ENCODE data around the gene PPP2R3B.
"Not testable (repeated sequence)": the region's sequence is repeated elsewhere in the genome, so short reads cannot be mapped to it uniquely, and the experiment has no call there.

The PPP2R3B gene

GRCh38 chrX:305781-306613 is 80.7 kb downstream of the PPP2R3B start:
- not testable (repeated sequence) for H3F3A ChIP-seq (ENCODE audit: control insufficient read depth, insufficient read depth); H3K27ac ChIP-seq (ENCODE audit: low read depth, low read length); H3K9me3 ChIP-seq (ENCODE audit: control insufficient read depth, insufficient read depth, low read length); H3K4me3 ChIP-seq (ENCODE audit: low read length); H3K27me3 ChIP-seq (ENCODE audit: control insufficient read depth, low read length); H4K20me1 ChIP-seq (ENCODE audit: control insufficient read depth, insufficient read depth, low read depth, low read length); H3K4me2 ChIP-seq (ENCODE audit: low read length); H3K9me2 ChIP-seq (replicated peaks; ENCODE audit: control insufficient read depth, low read length); H3K4me1 ChIP-seq (ENCODE audit: control insufficient read depth, low read length)
- peaks cover 13% of the 10 kb centered on the region for H3K79me2 ChIP-seq (ENCODE audit: control insufficient read depth, low read length)
- H3K36me3 ChIP-seq (ENCODE audit: control insufficient read depth, low read length), result peaks cover 70% of the 10 kb centered on the region

- Histone ChIP-seq H3K4me3 (ENCODE audit: low read length) (no peak overlapping the region), H4K20me1 (ENCODE audit: control insufficient read depth, insufficient read depth, low read depth, low read length) (peaks cover 7% of the 10 kb centered on the region), H3K4me1 (ENCODE audit: control insufficient read depth, low read length) (no peaks in the 10 kb centered on the region), H3K27ac (ENCODE audit: low read depth, low read length) (no peak overlapping the region), H3K9me3 (ENCODE audit: control insufficient read depth, insufficient read depth, low read length) (no peaks in the 10 kb centered on the region), H3K4me2 (ENCODE audit: low read length) (no peak overlapping the region), H3K9me2 (replicated peaks; ENCODE audit: control insufficient read depth, low read length) (no peaks in the 10 kb centered on the region), H3K79me2 (ENCODE audit: control insufficient read depth, low read length) (peaks cover 13% of the 10 kb centered on the region), H3F3A (ENCODE audit: control insufficient read depth, insufficient read depth) (peaks cover 10% of the 10 kb centered on the region), H3K36me3 (ENCODE audit: control insufficient read depth, low read length) (peaks cover 75% of the 10 kb centered on the region), H3K27me3 (ENCODE audit: control insufficient read depth, low read length) (no peaks in the 10 kb centered on the region)
- TF ChIP-seq CTCF (IDR thresholded peaks at IDR 0.05; ENCODE audit: low read depth, low read length, poor library complexity, severe bottlenecking), result no peak
- no peak for TF ChIP-seq EZH2phosphoT487 (IDR thresholded peaks at IDR 0.05; ENCODE audit: borderline replicate concordance, low read length)
Observed at GRCh38 chrX:302975-303374, 83.7 kb downstream of the PPP2R3B start.

- Histone ChIP-seq H3K4me1 (ENCODE audit: control insufficient read depth, low read length) (no peaks in the 10 kb centered on the region), H3K79me2 (ENCODE audit: control insufficient read depth, low read length) (no peaks in the 10 kb centered on the region), H3K4me2 (ENCODE audit: low read length) (no peak overlapping the region), H4K20me1 (ENCODE audit: control insufficient read depth, insufficient read depth, low read depth, low read length) (no peaks in the 10 kb centered on the region), H3F3A (ENCODE audit: control insufficient read depth, insufficient read depth) (peaks cover 12% of the 10 kb centered on the region), H3K9me2 (replicated peaks; ENCODE audit: control insufficient read depth, low read length) (no peaks in the 10 kb centered on the region), H3K9me3 (ENCODE audit: control insufficient read depth, insufficient read depth, low read length) (no peaks in the 10 kb centered on the region), H3K4me3 (ENCODE audit: low read length) (no peak overlapping the region), H3K36me3 (ENCODE audit: control insufficient read depth, low read length) (peaks cover 59% of the 10 kb centered on the region), H3K27ac (ENCODE audit: low read depth, low read length) (no peak overlapping the region), H3K27me3 (ENCODE audit: control insufficient read depth, low read length) (no peaks in the 10 kb centered on the region)
- TF ChIP-seq EZH2phosphoT487 (IDR thresholded peaks at IDR 0.05; ENCODE audit: borderline replicate concordance, low read length), result no peak
- TF ChIP-seq CTCF (IDR thresholded peaks at IDR 0.05; ENCODE audit: low read depth, low read length, poor library complexity, severe bottlenecking), result no peak
Observed at GRCh38 chrX:300334-300733, 86.4 kb downstream of the PPP2R3B start.

GRCh38 chrX:298993-299392 is 87.7 kb downstream of the PPP2R3B start:
- Histone ChIP-seq H3K9me2 (replicated peaks; ENCODE audit: control insufficient read depth, low read length) (no peaks in the 10 kb centered on the region), H4K20me1 (ENCODE audit: control insufficient read depth, insufficient read depth, low read depth, low read length) (no peaks in the 10 kb centered on the region), H3K4me1 (ENCODE audit: control insufficient read depth, low read length) (no peaks in the 10 kb centered on the region), H3F3A (ENCODE audit: control insufficient read depth, insufficient read depth) (peaks cover 7% of the 10 kb centered on the region), H3K4me3 (ENCODE audit: low read length) (no peak overlapping the region), H3K9me3 (ENCODE audit: control insufficient read depth, insufficient read depth, low read length) (no peaks in the 10 kb centered on the region), H3K27ac (ENCODE audit: low read depth, low read length) (no peak overlapping the region), H3K36me3 (ENCODE audit: control insufficient read depth, low read length) (peaks cover 61% of the 10 kb centered on the region), H3K79me2 (ENCODE audit: control insufficient read depth, low read length) (no peaks in the 10 kb centered on the region), H3K27me3 (ENCODE audit: control insufficient read depth, low read length) (no peaks in the 10 kb centered on the region), H3K4me2 (ENCODE audit: low read length) (no peak overlapping the region)
- no peak for TF ChIP-seq EZH2phosphoT487 (IDR thresholded peaks at IDR 0.05; ENCODE audit: borderline replicate concordance, low read length)

Measured in DOHH2 (cell line).